Stimulated activated CD8-positive, alpha-beta memory T cell treated with anti-CD3 and anti-CD28 coated beads, Interleukin-2, amount 100 ng/mL, for 1 hour (primary cell): ENCODE data around the gene LARP4.
"Not testable (repeated sequence)": the region's sequence is repeated elsewhere in the genome, so short reads cannot be mapped to it uniquely, and the experiment has no call there.

Experiments
- DNase-seq, 2 donors: peaks; one replicate each; pipeline ENCODE4 v3.0.0-alpha.2; 2020; ENCODE audit warnings: low read depth in 2 of 2

LARP4 gene

GRCh38 chr12:50483488-50483887 lies 82.8 kb downstream of the LARP4 start:
- DNase-seq, result no peak

DNA sequence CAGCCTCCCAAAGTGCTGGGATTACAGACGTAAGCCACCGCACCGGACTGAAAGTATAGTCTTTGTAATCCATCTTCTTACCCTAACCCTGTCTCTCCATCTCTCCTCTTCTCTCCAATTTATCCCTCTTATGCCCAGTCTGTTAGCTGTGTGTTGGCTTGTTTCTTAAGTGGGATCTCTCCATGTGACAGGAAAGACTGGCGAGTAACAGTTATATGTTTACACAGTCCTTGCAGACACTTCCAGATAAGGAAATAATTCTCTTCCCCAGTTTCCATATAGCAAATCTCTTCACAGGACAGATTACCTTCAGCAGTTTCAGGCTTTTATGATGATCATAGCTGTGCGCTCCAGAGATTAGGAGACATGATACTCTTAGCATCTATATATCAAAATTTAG lies 88.1 kb downstream of the LARP4 start:
- no peak for DNase-seq

GRCh38 chr12:50498119-50498518 lies 97.4 kb downstream of the LARP4 start:
- DNase-seq, result not testable (repeated sequence)

DNA sequence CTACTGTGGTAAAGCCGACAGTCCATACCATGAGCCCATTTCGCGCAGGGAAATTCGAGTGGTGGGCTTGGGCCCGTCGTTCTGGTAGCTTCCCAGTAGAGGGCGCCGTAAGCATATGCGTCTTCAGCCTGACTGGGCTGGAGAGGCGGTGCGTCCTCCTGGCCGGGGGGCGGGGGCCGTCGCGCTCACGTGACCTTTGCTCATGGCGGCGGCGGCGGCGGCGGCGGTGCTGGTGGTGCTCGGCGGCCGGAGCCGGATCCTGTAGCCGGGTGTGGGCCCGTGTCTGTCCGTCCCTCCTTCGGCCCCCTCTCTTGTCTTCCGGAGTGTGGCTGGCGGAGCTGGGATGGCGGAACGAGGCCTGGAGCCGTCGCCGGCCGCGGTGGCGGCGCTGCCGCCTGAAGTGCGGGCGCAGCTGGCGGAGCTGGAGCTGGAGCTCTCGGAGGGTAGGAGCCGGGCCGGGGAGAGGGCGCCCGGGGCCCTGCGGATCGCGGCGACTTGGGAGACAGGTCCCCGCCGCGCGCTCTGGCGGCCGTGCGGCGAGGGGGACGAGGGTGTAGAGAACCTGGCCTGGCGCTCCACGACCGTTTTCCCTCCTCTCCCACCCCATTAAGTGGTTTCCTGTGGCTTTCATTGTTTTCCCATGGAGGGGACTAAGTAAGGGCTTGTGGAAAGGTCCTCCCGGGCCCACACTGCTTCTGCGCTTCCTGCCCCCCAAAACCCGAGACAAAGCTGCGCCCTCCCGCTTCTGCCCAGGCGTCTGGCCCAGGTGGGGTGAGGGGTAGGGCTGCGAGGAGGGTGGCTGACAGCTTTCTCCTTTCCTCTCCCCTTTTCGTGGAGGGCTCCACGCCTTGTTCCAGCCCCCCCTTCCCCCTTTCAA lies 104.4 kb downstream of the LARP4 start, which contains the start of gene DIP2B:
Gene DIP2B, plus strand, starts transcription at position 188 of the 877 bp plus-strand sequence. Its CDS starts 156 bp downstream, at position 344.
- DNase-seq, result peak; percentile 91 to 94

- DNase-seq, result no peak
These were observed 105.2 kb downstream of the LARP4 start for GRCh38 chr12:50505675-50506530.

DNA sequence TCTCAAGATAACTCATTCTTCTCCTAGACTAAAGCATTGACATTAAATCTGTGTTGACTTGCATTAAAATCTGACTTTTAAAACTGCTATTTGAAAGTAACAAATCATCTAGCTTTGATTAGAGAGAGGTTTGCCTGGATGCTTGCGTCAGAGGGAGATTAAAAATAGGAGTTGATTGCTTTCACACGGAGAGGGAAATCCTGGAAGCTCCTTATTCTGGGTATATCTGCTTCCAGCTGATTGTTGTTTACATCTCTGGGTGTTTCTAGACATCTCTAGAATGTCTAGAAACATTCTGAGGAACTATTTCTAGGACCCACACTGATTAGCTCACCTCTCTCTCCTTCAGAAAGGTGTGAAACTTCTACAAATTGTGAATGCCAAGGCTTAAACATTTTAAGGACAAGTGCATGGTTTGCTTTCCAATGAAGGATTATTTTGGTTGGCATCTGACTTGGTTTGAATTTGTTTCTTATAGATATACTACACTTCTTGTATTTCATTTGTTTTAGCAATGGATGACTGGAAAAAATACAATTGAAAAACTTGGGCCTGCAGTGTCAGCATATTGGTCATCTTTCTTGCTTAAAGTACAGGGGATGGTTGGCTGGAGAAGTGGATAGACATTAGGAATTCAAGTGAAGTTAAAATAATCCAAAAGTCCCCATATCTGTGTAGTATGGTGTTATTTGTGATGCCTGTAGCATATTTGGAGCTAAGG lies 106.2 kb downstream of the LARP4 start:
- DNase-seq, result no peak

DNA sequence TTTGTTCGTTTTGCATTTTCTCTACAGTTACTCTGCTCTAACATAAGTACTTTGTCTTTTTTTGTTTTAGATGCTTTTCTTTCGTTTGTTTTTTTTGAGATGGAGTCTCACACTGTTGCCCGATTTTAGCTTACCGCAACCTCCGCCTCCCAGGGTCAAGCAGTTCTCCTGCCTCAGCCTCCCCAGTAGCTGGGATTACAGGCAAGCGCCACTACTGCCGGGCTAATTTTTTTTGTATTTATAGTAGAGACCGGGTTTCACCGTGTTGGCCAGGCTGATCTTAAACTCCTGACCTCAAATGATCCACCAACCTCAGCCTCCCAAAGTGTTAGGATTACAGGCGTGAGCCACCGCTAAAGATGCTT lies 106.8 kb downstream of the LARP4 start:
- DNase-seq, result no peak

DNA sequence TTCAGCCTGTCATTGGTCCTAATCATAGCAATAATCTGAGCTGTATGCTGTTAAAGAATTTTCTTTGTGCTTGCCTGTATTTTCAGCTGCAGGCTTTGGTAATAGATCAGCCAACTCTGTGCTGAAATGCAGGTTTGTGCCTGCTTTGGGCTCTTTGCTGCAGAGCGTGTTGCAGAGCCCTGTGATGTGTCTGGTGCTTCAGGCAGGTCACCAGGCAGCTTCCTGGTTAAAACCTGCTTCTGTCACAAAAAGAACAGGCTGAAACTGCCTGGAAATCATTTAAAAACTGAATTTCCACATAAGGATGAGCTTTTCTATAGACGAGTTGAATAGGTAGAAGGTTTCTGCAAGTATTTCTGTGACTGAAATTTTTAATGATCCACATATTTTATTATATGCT lies 107.2 kb downstream of the LARP4 start:
- no peak for DNase-seq

DNA sequence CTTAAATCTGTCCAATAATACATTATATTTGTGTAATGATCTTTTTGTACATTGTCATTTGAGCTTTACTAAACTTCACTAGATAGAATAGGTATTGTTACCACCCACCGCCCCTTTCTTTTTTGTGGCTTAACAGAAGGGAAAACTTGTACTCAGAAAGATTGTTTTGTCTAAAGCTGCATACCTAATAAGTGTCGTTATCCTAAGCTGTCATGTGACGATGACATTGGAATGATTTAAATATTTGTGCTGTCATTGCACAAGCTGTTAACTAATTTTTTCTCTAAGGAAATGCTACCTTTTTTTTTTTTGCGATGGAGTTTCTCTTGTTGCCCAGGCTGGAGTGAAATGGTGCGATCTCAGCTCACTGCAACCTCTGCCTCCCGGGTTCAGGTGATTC lies 107.7 kb downstream of the LARP4 start:
- DNase-seq, result no peak

DNA sequence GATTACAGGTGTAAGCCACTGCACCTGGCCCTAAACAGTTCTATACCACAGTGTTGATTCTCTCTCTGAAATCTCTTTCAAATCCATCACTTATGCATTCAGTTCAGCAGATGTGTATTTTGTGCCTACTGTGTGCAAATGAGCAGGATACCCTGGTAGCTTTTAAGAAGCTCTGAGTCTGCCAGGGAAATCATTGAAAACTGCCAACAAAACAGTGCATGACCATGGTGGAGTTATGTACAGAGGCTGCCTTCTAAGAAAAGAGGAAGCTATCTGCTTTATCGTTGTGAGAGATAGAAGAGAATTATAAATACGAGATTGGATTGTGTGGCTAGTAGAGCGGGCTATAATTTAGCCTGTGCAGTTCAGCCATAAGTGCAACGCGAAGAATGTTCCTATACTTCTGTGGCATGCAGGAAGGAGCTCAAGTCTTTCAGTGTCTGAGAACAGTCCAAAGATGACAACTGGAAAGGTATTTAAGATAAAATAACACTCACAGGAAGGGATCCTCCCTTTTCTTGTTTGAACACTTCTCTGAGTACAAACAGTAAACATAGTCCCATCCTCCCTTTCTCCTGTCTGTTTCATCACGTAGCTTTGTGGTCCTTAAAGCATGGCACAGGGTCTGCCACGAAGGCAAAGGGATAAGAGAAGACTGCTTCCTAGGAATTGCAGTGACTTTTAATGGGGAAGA lies 108.4 kb downstream of the LARP4 start:
- DNase-seq, result no peak

DNA sequence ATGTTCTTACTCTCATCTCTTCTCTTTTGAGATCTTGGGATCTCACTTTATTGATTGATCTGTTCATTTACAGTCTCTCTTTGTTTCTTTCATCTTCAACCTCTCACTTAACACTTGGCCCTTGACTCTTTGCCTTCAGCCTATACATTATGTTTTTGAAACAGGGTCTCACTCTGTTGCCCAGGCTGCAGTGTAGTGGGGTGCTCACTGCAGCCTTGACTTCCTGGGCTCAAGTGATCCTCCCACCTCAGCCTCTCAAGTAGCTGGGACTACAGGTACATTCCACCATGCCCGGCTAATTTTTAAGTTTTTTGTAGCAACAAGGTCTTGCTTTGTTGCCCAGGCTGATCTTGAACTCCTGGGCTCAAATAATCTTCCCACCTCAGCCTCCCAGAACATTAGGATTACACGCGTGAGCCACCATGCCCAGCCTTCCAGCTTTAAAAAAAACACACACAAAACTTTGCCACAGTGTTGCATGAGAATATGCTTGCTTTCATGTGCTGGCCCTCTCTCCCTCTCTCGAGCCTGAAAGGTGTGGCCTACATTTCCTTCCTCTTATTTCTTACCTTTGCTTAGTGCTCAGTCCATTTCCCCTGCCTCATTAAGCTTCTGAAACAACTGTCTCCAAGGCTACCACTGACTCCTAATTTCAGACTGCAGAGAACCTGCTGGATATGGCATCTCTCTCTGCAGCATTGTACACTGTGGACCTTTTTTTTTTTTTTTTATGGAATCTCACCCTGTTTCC lies 114.0 kb downstream of the LARP4 start:
- no peak for DNase-seq

DNA sequence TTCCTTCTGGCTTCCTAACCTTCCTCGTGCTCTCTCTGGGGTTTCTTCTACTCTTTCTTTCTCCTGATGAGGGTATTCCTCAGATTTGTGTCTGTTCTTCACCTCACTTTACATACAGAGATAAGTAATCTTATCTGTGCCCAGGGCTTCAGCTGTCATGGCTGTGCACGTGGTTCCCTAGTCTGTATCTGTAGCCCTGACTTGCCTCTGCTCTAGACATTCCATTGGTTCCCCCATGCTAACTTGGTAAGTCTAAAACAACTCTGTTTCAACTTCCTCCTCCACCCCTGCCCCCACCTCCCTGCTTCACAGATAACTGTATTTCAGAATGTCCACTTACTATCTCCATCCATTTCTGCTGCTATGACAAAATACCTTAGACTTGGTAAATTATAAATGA lies 114.9 kb downstream of the LARP4 start:
- no peak for DNase-seq

- no peak for DNase-seq
These were observed 116.8 kb downstream of the LARP4 start for GRCh38 chr12:50517421-50518048.

GRCh38 chr12:50518090-50518489 lies 117.4 kb downstream of the LARP4 start:
- DNase-seq, result no peak

GRCh38 chr12:50519353-50519752 lies 118.7 kb downstream of the LARP4 start:
- no peak for DNase-seq

GRCh38 chr12:50520416-50521207 lies 119.9 kb downstream of the LARP4 start:
- DNase-seq, result no peak

GRCh38 chr12:50521781-50522180 lies 121.1 kb downstream of the LARP4 start:
- DNase-seq, result not testable (repeated sequence)

GRCh38 chr12:50523772-50524171 lies 123.1 kb downstream of the LARP4 start:
- no peak for DNase-seq

DNA sequence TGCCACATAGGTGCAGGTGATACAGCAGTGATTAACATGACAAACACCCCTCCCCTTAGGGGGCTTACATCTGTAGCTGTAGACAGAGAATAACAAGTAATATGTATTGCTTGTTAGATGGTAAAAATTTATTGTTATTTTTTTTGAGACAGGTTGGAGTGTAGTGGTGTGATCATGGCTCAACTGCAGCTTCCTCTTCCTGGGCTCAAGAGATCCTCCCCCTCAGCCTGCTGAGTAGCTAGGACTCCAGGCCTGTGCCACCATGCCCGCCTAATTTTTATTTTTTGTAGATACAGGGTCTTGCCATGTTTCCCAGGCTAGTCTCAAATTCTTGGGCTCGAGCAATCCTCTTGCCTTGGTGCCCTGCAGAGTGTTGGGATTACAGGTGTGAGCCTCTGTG lies 123.9 kb downstream of the LARP4 start:
- no peak for DNase-seq
